Left ventricle myocardium inferior (tissue), 1 donor: ENCODE results near the gene STXBP6. TPM values are rescaled to one million over a fixed set of nuclear protein-coding genes. Genes with fewer than 3 reads are reported as not detected.

Experiments
- DNase-seq: peaks from one replicate; pipeline ENCODE4 v3.0.0-alpha.2; 2020
- H3K27ac ChIP-seq: fragments of 200-600 bp; replicated peaks from 2 replicates; pipeline ENCODE4 v1.8.0; 2021
- H3K27me3 ChIP-seq: fragments of 200-600 bp; 2 replicates; pipeline ENCODE4 v1.8.0; 2021; ENCODE audit warnings: low read depth
- H3K36me3 ChIP-seq: fragments of 200-600 bp; 2 replicates; pipeline ENCODE4 v1.8.0; 2021
- H3K4me1 ChIP-seq: fragments of 200-600 bp; 2 replicates; pipeline ENCODE4 v1.8.0; 2021
- H3K4me3 ChIP-seq: fragments of 200-600 bp; 2 replicates; pipeline ENCODE4 v1.8.0; 2021; ENCODE audit warnings: mild to moderate bottlenecking, moderate library complexity
- H3K9me3 ChIP-seq: fragments of 200-600 bp; replicated peaks from 2 replicates; pipeline ENCODE4 v1.8.0; 2021
- intact Hi-C: fragments of 100-400 bp; cut with micrococcal nuclease; formaldehyde crosslinking; loops from one replicate; pipeline ENCODE4 v1.11.0; 2022
- total RNA-seq: library from RNA; stranded (reverse); fragmentation: NEBNext Ultra II Directional; extraction: Animal tissue kit (Norgen Biotek cat#: 25700); gene quantifications from one replicate; pipeline ENCODE4 v1.2.1, GENCODE V29; 2021
- TF ChIP-seq, protein P1 (sequence below): fragments of 200-600 bp; IDR thresholded peaks from 2 replicates; pipeline ENCODE4 v1.8.0; 2021; ENCODE audit warnings: antibody characterized with exemption, mild to moderate bottlenecking, borderline replicate concordance
- donor health status: DM: no; HTN: yes; CAD: no; lungs with severe emphysema.

The STXBP6 gene
- total RNA-seq, 1 donor from 2014 or later, result 21.7 TPM

DNA sequence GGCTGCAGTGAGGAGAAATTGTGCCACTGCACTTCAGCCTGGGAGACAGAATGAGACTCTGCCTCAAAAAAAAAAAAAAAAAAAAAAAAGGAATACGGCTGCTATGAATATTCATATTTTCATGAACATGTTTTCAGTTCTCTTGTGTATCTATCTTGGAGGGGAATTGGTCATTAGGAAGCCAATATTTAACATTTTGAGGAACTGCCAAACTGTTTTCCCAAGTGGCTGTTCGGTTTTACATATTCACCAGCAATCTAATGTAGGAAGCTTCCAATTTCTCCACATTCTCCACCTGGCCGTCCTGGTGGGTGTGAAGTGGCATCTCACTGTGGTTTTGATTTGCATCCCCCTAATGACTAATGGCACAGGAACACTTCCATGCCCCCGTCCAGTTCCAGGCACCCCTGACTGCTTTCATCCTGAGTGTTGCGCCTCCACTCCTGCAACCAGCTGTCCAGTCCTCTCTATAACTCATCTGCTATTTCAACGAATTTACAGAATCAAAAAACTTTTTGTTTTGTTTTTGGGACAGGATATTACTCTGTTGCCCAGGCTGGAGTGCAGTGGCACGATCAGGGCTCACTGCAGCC lies 5.7 kb downstream of the STXBP6 start:
- Histone ChIP-seq H3K27me3 (no peaks in the 10 kb centered on the region), H3K4me1 (peaks cover 96% of the 10 kb centered on the region), H3K9me3 (no peaks in the 10 kb centered on the region), H3K4me3 (no peak overlapping the region), H3K36me3 (no peaks in the 10 kb centered on the region), H3K27ac (peak overlapping the region; percentile 22)
- no peak for DNase-seq
- TF ChIP-seq, protein P1, sequence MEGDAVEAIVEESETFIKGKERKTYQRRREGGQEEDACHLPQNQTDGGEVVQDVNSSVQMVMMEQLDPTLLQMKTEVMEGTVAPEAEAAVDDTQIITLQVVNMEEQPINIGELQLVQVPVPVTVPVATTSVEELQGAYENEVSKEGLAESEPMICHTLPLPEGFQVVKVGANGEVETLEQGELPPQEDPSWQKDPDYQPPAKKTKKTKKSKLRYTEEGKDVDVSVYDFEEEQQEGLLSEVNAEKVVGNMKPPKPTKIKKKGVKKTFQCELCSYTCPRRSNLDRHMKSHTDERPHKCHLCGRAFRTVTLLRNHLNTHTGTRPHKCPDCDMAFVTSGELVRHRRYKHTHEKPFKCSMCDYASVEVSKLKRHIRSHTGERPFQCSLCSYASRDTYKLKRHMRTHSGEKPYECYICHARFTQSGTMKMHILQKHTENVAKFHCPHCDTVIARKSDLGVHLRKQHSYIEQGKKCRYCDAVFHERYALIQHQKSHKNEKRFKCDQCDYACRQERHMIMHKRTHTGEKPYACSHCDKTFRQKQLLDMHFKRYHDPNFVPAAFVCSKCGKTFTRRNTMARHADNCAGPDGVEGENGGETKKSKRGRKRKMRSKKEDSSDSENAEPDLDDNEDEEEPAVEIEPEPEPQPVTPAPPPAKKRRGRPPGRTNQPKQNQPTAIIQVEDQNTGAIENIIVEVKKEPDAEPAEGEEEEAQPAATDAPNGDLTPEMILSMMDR, result no peak
- intact Hi-C loops, result loop anchor here (5.0 to 10.0 kb wide), 3 partner anchors 91 to 309 kb away; no protein-coding TSS in a partner anchor

DNA sequence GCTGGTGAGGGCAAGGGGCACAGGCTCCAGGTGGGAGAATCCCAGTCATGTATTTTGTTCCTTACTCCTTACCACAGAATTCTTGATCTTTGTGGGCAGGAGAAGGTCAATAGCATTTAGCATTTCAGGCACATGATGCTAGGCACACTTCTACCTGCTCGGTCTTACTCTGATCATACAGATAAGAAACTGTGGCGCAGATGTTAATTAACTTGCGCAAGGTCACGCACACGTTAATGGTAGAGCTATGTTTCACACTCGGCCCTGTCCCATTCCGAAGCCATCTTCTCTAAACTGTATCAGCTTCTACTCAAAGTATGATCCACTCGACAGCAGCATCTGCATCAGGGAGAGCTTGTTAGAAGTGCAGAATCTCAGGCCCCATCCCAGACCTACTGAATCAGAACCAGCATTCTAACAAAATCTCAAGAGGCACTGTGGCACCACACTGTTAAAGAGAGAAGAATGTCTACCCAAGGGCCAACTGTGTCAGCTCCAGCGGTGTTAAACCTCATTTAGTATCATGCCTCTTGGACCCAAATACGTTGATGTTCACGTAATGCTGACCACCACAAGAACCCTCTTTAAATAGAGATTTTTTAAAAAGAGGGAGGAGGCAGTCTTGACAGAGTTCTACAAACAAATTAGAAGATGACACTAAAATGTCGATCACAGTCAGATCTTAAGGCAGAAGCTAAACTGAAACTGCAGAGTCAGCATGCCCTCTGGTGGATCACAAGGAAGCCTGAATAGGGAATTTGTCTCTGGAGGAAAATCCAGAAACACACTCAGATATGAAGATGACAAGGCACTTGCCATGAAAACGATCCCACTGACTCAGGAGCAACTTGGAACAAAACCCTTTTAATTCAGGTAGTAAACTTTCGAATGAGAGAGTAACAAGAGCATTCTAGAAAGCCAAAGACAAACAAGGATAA lies 7.3 kb downstream of the STXBP6 start:
- Histone ChIP-seq H3K9me3 (no peaks in the 10 kb centered on the region), H3K36me3 (no peaks in the 10 kb centered on the region), H3K4me3 (peak overlapping the region; percentile 12), H3K27ac (peak overlapping the region; percentile 16), H3K27me3 (no peaks in the 10 kb centered on the region), H3K4me1 (peaks cover 95% of the 10 kb centered on the region)
- TF ChIP-seq, protein P1, result peak; percentile 67
- intact Hi-C loops, result loop anchor here (5.0 to 10.0 kb wide), 3 partner anchors 92 to 308 kb away; no protein-coding TSS in a partner anchor
- DNase-seq, result no peak

DNA sequence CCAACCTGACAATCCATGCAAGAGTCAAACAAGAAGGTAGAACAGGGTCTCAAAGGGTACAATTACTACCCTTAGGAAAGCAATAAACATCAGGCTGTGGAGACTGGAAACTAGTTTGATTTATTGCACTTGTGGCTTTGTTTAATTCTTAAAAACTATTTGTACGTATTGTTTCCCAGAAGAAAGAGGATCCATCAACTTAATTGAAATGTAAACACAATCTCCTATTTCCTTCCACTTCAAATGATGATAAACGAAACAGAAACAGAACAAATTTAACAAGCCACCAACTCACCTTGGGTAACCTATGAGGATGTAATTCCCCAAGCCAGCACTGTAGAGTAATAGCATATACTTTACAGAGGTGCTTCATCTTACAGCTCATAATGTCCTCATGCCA lies 8.0 kb downstream of the STXBP6 start:
- H3K4me3 ChIP-seq, result no peak overlapping the region
- peak overlapping the region; percentile 16 for H3K27ac ChIP-seq
- no peaks in the 10 kb centered on the region for H3K9me3 ChIP-seq
- no peak for DNase-seq
- peaks cover 95% of the 10 kb centered on the region for H3K4me1 ChIP-seq
- TF ChIP-seq, protein P1, result no peak
- H3K27me3 ChIP-seq, result no peaks in the 10 kb centered on the region
- intact Hi-C loops, result loop anchor here (5.0 to 10.0 kb wide), 3 partner anchors 93 to 307 kb away; no protein-coding TSS in a partner anchor
- H3K36me3 ChIP-seq, result no peaks in the 10 kb centered on the region

DNA sequence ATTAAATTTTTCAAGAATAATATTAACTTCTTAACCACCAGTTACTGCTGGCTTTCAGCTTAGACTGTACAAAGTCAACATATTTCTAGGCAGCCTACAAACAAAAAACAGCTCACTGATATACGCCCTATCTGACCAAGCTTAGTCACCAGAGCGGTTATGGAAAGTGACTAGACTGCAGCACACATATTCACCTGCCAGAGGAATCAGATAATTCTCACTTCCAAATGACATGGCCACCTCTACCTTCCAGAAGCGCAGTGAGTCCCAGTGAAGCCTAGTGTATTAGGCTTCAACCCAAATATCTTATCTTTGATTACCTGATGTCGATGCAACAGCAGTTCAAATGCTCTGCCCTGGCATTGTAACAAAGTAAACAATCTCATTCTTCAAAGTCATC lies 8.5 kb downstream of the STXBP6 start:
- H3K4me1 ChIP-seq, result peaks cover 95% of the 10 kb centered on the region
- no peaks in the 10 kb centered on the region for H3K9me3 ChIP-seq
- intact Hi-C loops, result loop anchor here (5.0 to 10.0 kb wide), 3 partner anchors 93 to 307 kb away; no protein-coding TSS in a partner anchor
- H3K27me3 ChIP-seq, result no peaks in the 10 kb centered on the region
- H3K27ac ChIP-seq, result peak overlapping the region; percentile 16
- no peaks in the 10 kb centered on the region for H3K36me3 ChIP-seq
- TF ChIP-seq, protein P1, result no peak
- H3K4me3 ChIP-seq, result no peak overlapping the region
- no peak for DNase-seq

DNA sequence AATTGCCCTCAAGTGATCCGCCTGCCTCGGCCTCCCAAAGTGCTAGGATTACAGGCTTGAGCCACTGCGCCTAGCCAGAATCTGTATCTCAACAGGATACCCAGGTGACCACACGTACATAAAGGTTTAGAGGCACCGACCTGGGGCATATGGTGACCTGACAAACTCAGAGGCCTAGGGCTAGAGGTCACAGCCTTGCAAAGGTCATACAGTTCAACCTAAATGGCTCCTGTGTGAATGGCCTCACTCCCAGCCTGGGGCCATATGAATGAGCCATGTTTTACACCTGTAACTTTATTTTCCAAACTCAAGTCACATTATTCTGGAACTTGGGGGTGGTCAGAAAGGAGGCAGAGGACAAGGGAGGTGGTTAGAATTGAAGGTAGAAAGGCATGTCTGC lies 10.0 kb downstream of the STXBP6 start:
- Histone ChIP-seq H3K9me3 (no peaks in the 10 kb centered on the region), H3K4me1 (peaks cover 96% of the 10 kb centered on the region), H3K4me3 (no peak overlapping the region), H3K27me3 (no peaks in the 10 kb centered on the region), H3K36me3 (no peaks in the 10 kb centered on the region), H3K27ac (no peak overlapping the region)
- TF ChIP-seq, protein P1, result no peak
- DNase-seq, result no peak
- intact Hi-C loops, result loop anchor here (5.0 to 10.0 kb wide), 3 partner anchors 95 to 305 kb away; no protein-coding TSS in a partner anchor
